ENCODE measurements around the gene SLC22A3. TPM values are rescaled to one million over a fixed set of nuclear protein-coding genes. Genes with fewer than 3 reads are reported as not detected.
A peak's percentile ranks its signal among the peaks of the same experiment; 100 is the strongest.

The SLC22A3 gene
- total and polyA plus RNA-seq, 5 donors from 2014 or later = 0.41 to 1.9 (median 1.0) TPM

- DNase-seq (peak in 1 of 3 donors; percentile 13), ATAC-seq (ENCODE audit: low read depth in 2 of 2) (no peak)
Observed at GRCh38 chr6:160400446-160400845, 52.3 kb downstream of the SLC22A3 start.

GRCh38 chr6:160408528-160408927 lies 60.4 kb downstream of the SLC22A3 start:
- H3K9me3 ChIP-seq (ENCODE audit: control insufficient read depth in 2 of 2, low read length in 2 of 2) = no peaks in the 10 kb centered on the region
- Mint-ChIP-seq H3K27me3 (peaks cover 35% of the 10 kb centered on the region), H3K27ac (no peak overlapping the region), H3K9me3 (peaks cover 0 to 2% (median 0%) of the 10 kb centered on the region in 7 donors), H3K4me3 (no peak overlapping the region), H3K36me3 (no peaks in the 10 kb centered on the region), H3K4me1 (no peaks in the 10 kb centered on the region)
- ATAC-seq (ENCODE audit: low read depth in 2 of 2) (no peak), DNase-seq (no peak)
- H3K4me1 ChIP-seq (ENCODE audit: control insufficient read depth, insufficient read depth, low read length, poor library complexity, severe bottlenecking) = no peaks in the 10 kb centered on the region
- H3K27ac ChIP-seq (ENCODE audit: insufficient read depth, low read length, poor library complexity, severe bottlenecking) = no peak overlapping the region
- no peaks in the 10 kb centered on the region for H3K36me3 ChIP-seq (ENCODE audit: control insufficient read depth, insufficient read depth, low read length)
- no peak overlapping the region for H3K4me3 ChIP-seq (ENCODE audit: low read depth, low read length)
- peaks cover 9% of the 10 kb centered on the region for H3K27me3 ChIP-seq (ENCODE audit: control insufficient read depth, insufficient read depth, low read length)

More at GRCh38 chr6:160400446-160400845, 52.3 kb downstream of the SLC22A3 start:
- H3K27ac ChIP-seq (ENCODE audit: insufficient read depth, low read length, poor library complexity, severe bottlenecking) = no peak overlapping the region
- H3K9me3 Mint-ChIP-seq = peaks cover 0 to 2% (median 0%) of the 10 kb centered on the region in 7 donors
- H3K4me1 ChIP-seq (ENCODE audit: control insufficient read depth, insufficient read depth, low read length, poor library complexity, severe bottlenecking) = peaks cover 12% of the 10 kb centered on the region
- no peaks in the 10 kb centered on the region for H3K36me3 ChIP-seq (ENCODE audit: control insufficient read depth, insufficient read depth, low read length)
- H3K36me3 Mint-ChIP-seq = no peaks in the 10 kb centered on the region
- peaks cover 4% of the 10 kb centered on the region for H3K27me3 ChIP-seq (ENCODE audit: control insufficient read depth, insufficient read depth, low read length)
- H3K4me3 Mint-ChIP-seq = peak overlapping the region in 2 of 4 donors; percentile 5 to 68
- H3K27ac Mint-ChIP-seq = peak overlapping the region in 1 of 3 donors; percentile 2
- H3K4me3 ChIP-seq (ENCODE audit: low read depth, low read length) = no peak overlapping the region
- H3K27me3 Mint-ChIP-seq = peaks cover 32% of the 10 kb centered on the region
- peaks cover 8 to 20% (median 16%) of the 10 kb centered on the region in 4 donors for H3K4me1 Mint-ChIP-seq
- no peaks in the 10 kb centered on the region for H3K9me3 ChIP-seq (ENCODE audit: control insufficient read depth in 2 of 2, low read length in 2 of 2)

GRCh38 chr6:160412993-160413392 lies 64.8 kb downstream of the SLC22A3 start:
- no peak overlapping the region for H3K4me3 Mint-ChIP-seq
- Histone ChIP-seq H3K9me3 (ENCODE audit: control insufficient read depth in 2 of 2, low read length in 2 of 2) (no peaks in the 10 kb centered on the region), H3K4me1 (ENCODE audit: control insufficient read depth, insufficient read depth, low read length, poor library complexity, severe bottlenecking) (no peaks in the 10 kb centered on the region), H3K4me3 (ENCODE audit: low read depth, low read length) (no peak overlapping the region), H3K36me3 (ENCODE audit: control insufficient read depth, insufficient read depth, low read length) (no peaks in the 10 kb centered on the region), H3K27ac (ENCODE audit: insufficient read depth, low read length, poor library complexity, severe bottlenecking) (no peak overlapping the region), H3K27me3 (ENCODE audit: control insufficient read depth, insufficient read depth, low read length) (peaks cover 3% of the 10 kb centered on the region)
- ATAC-seq (ENCODE audit: low read depth in 2 of 2) = no peak
- no peak overlapping the region for H3K27ac Mint-ChIP-seq
- no peak for DNase-seq
- no peaks in the 10 kb centered on the region for H3K4me1 Mint-ChIP-seq
- no peaks in the 10 kb centered on the region for H3K9me3 Mint-ChIP-seq
- H3K36me3 Mint-ChIP-seq = no peaks in the 10 kb centered on the region
- peaks cover 16% of the 10 kb centered on the region for H3K27me3 Mint-ChIP-seq

GRCh38 chr6:160417146-160417545 lies 69.0 kb downstream of the SLC22A3 start:
- no peaks in the 10 kb centered on the region for H3K4me1 ChIP-seq (ENCODE audit: control insufficient read depth, insufficient read depth, low read length, poor library complexity, severe bottlenecking)

GRCh38 chr6:160417550-160417949 lies 69.4 kb downstream of the SLC22A3 start:
- peaks cover 0 to 7% (median 1%) of the 10 kb centered on the region in 7 donors for H3K9me3 Mint-ChIP-seq
- H3K27ac Mint-ChIP-seq = no peak overlapping the region
- no peak overlapping the region for H3K27ac ChIP-seq (ENCODE audit: insufficient read depth, low read length, poor library complexity, severe bottlenecking)
- H3K36me3 ChIP-seq (ENCODE audit: control insufficient read depth, insufficient read depth, low read length) = no peaks in the 10 kb centered on the region
- H3K4me3 Mint-ChIP-seq = no peak overlapping the region
- no peaks in the 10 kb centered on the region for H3K4me1 ChIP-seq (ENCODE audit: control insufficient read depth, insufficient read depth, low read length, poor library complexity, severe bottlenecking)
- peaks cover 33% of the 10 kb centered on the region for H3K27me3 Mint-ChIP-seq
- ATAC-seq (ENCODE audit: low read depth in 2 of 2) (no peak), DNase-seq (no peak)
- H3K9me3 ChIP-seq (ENCODE audit: control insufficient read depth in 2 of 2, low read length in 2 of 2) = no peaks in the 10 kb centered on the region
- no peak overlapping the region for H3K4me3 ChIP-seq (ENCODE audit: low read depth, low read length)
- peaks cover 3% of the 10 kb centered on the region for H3K27me3 ChIP-seq (ENCODE audit: control insufficient read depth, insufficient read depth, low read length)
- no peaks in the 10 kb centered on the region for H3K36me3 Mint-ChIP-seq
- H3K4me1 Mint-ChIP-seq = peaks cover 0 to 4% (median 0%) of the 10 kb centered on the region in 4 donors

More at GRCh38 chr6:160417146-160417545, 69.0 kb downstream of the SLC22A3 start:
- H3K27me3 Mint-ChIP-seq = peaks cover 33% of the 10 kb centered on the region
- H3K9me3 Mint-ChIP-seq = peaks cover 0 to 3% (median 1%) of the 10 kb centered on the region in 7 donors
- no peak overlapping the region for H3K4me3 Mint-ChIP-seq
- H3K27ac Mint-ChIP-seq = no peak overlapping the region
- peaks cover 0 to 2% (median 0%) of the 10 kb centered on the region in 4 donors for H3K4me1 Mint-ChIP-seq
- H3K4me3 ChIP-seq (ENCODE audit: low read depth, low read length) = no peak overlapping the region
- no peaks in the 10 kb centered on the region for H3K36me3 Mint-ChIP-seq
- ATAC-seq (ENCODE audit: low read depth in 2 of 2) = no peak
- no peaks in the 10 kb centered on the region for H3K36me3 ChIP-seq (ENCODE audit: control insufficient read depth, insufficient read depth, low read length)
- DNase-seq = no peak
- no peaks in the 10 kb centered on the region for H3K9me3 ChIP-seq (ENCODE audit: control insufficient read depth in 2 of 2, low read length in 2 of 2)
- peaks cover 3% of the 10 kb centered on the region for H3K27me3 ChIP-seq (ENCODE audit: control insufficient read depth, insufficient read depth, low read length)
- no peak overlapping the region for H3K27ac ChIP-seq (ENCODE audit: insufficient read depth, low read length, poor library complexity, severe bottlenecking)

- H3K27me3 ChIP-seq (ENCODE audit: control insufficient read depth, insufficient read depth, low read length) = no peaks in the 10 kb centered on the region
- Mint-ChIP-seq H3K4me3 (no peak overlapping the region), H3K4me1 (peaks cover 0 to 4% (median 0%) of the 10 kb centered on the region in 4 donors), H3K9me3 (peaks cover 0 to 7% (median 1%) of the 10 kb centered on the region in 7 donors), H3K27ac (no peak overlapping the region), H3K27me3 (peaks cover 29% of the 10 kb centered on the region), H3K36me3 (no peaks in the 10 kb centered on the region)
- no peak overlapping the region for H3K27ac ChIP-seq (ENCODE audit: insufficient read depth, low read length, poor library complexity, severe bottlenecking)
- H3K9me3 ChIP-seq (ENCODE audit: control insufficient read depth in 2 of 2, low read length in 2 of 2) = no peaks in the 10 kb centered on the region
- no peaks in the 10 kb centered on the region for H3K36me3 ChIP-seq (ENCODE audit: control insufficient read depth, insufficient read depth, low read length)
- no peak for DNase-seq
- no peak for ATAC-seq (ENCODE audit: low read depth in 2 of 2)
- H3K4me3 ChIP-seq (ENCODE audit: low read depth, low read length) = no peak overlapping the region
- H3K4me1 ChIP-seq (ENCODE audit: control insufficient read depth, insufficient read depth, low read length, poor library complexity, severe bottlenecking) = no peaks in the 10 kb centered on the region
Observed at GRCh38 chr6:160418370-160418769, 70.2 kb downstream of the SLC22A3 start.

- Mint-ChIP-seq H3K36me3 (no peaks in the 10 kb centered on the region), H3K4me3 (no peak overlapping the region), H3K27ac (no peak overlapping the region), H3K27me3 (peaks cover 21% of the 10 kb centered on the region), H3K4me1 (peaks cover 0 to 4% (median under 1%) of the 10 kb centered on the region in 4 donors), H3K9me3 (peaks cover 0 to 7% (median 3%) of the 10 kb centered on the region in 7 donors)
- H3K36me3 ChIP-seq (ENCODE audit: control insufficient read depth, insufficient read depth, low read length) = no peaks in the 10 kb centered on the region
- no peaks in the 10 kb centered on the region for H3K9me3 ChIP-seq (ENCODE audit: control insufficient read depth in 2 of 2, low read length in 2 of 2)
- H3K27me3 ChIP-seq (ENCODE audit: control insufficient read depth, insufficient read depth, low read length) = peaks cover under 1% of the 10 kb centered on the region
- DNase-seq (no peak), ATAC-seq (ENCODE audit: low read depth in 2 of 2) (no peak)
- no peaks in the 10 kb centered on the region for H3K4me1 ChIP-seq (ENCODE audit: control insufficient read depth, insufficient read depth, low read length, poor library complexity, severe bottlenecking)
- no peak overlapping the region for H3K27ac ChIP-seq (ENCODE audit: insufficient read depth, low read length, poor library complexity, severe bottlenecking)
- no peak overlapping the region for H3K4me3 ChIP-seq (ENCODE audit: low read depth, low read length)
Observed at GRCh38 chr6:160419488-160419887, 71.3 kb downstream of the SLC22A3 start.

- peaks cover 0 to 7% (median 3%) of the 10 kb centered on the region in 4 donors for H3K4me1 Mint-ChIP-seq
- ATAC-seq (ENCODE audit: low read depth in 2 of 2) (no peak), DNase-seq (no peak)
- no peak overlapping the region for H3K27ac ChIP-seq (ENCODE audit: insufficient read depth, low read length, poor library complexity, severe bottlenecking)
- no peaks in the 10 kb centered on the region for H3K36me3 Mint-ChIP-seq
- H3K4me1 ChIP-seq (ENCODE audit: control insufficient read depth, insufficient read depth, low read length, poor library complexity, severe bottlenecking) = no peaks in the 10 kb centered on the region
- peaks cover 0 to 7% (median 3%) of the 10 kb centered on the region in 7 donors for H3K9me3 Mint-ChIP-seq
- H3K27me3 Mint-ChIP-seq = peaks cover 28% of the 10 kb centered on the region
- H3K36me3 ChIP-seq (ENCODE audit: control insufficient read depth, insufficient read depth, low read length) = no peaks in the 10 kb centered on the region
- H3K27me3 ChIP-seq (ENCODE audit: control insufficient read depth, insufficient read depth, low read length) = peaks cover 2% of the 10 kb centered on the region
- no peak overlapping the region for H3K4me3 ChIP-seq (ENCODE audit: low read depth, low read length)
- no peak overlapping the region for H3K27ac Mint-ChIP-seq
- no peak overlapping the region for H3K4me3 Mint-ChIP-seq
- no peaks in the 10 kb centered on the region for H3K9me3 ChIP-seq (ENCODE audit: control insufficient read depth in 2 of 2, low read length in 2 of 2)
Observed at GRCh38 chr6:160420253-160420968, 72.2 kb downstream of the SLC22A3 start.
